HG03280 (cell line): ENCODE measurements around the gene DENND6A.
"Not testable (repeated sequence)": the region's sequence is repeated elsewhere in the genome, so short reads cannot be mapped to it uniquely, and the experiment has no call there.

ENCODE experiments used
- ATAC-seq: cut with Tn5 transposase; IDR thresholded peaks from one replicate; pipeline ENCODE4 v1.9.1; 2021; ENCODE audit warnings: mild to moderate bottlenecking, moderate library complexity; ENCODE audit not compliant: unreplicated experiment

DENND6A gene

DNA sequence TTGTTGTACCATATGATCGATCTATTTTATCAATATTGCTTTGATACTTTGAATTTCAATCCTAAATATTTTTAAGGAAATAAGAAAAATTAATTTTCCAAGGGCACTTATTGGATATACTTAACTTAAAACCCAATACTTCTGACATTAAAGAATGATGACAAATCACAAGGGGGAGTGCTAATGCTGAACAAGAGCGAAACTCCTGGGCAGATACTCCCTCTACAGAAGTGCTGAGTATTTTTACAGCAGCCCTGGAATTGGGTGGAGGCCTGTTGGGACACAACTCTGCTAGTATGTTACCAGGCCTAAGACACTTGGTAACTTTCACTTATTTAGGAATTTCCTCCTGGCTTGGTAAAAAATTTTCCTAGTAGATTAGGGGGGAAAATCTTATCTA lies 46.2 kb downstream of the DENND6A start:
- ATAC-seq, result no peak

DNA sequence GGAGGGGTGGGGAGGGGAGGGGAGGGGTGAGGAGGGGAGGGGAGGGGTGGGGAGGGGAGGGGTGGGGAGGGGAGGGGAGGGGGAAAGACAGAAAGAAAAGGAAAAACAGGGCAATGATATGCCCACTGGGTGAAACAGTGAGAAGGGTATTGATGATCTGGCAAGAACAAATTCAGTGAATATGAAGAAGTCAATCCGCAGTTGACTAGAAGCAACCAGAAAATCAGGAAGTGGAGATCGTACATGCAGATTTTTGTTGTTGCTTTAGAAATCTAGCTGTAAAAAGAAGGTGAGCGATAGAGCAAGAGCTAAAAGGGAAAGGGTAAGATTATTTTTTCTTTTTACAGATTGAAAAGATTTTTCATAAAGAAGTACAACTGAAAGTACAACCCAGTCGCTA lies 48.1 kb downstream of the DENND6A start:
- no peak for ATAC-seq

GRCh38 chr3:57637391-57637790 lies 55.5 kb downstream of the DENND6A start:
- ATAC-seq, result no peak

DNA sequence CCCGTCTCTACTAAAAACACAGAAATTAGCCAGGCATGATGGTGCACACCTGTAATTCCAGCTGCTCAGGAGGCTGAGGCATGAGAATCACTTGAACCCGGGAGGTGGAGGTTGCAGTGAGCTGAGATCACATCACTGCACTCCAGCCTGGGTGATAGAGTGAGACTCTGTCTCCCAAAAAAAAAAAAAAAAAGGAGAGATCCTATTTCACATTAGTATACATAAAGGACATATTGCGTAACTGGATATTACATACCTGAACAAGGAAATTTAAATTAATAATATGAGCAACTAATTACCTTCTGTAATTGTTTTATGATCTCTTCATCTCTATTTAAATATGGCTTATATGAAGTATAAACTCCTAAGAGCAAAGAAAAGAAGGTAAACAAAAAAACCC lies 58.6 kb downstream of the DENND6A start:
- ATAC-seq, result not testable (repeated sequence)

- ATAC-seq, result no peak
Observed at GRCh38 chr3:57627976-57628375, 64.9 kb downstream of the DENND6A start.

DNA sequence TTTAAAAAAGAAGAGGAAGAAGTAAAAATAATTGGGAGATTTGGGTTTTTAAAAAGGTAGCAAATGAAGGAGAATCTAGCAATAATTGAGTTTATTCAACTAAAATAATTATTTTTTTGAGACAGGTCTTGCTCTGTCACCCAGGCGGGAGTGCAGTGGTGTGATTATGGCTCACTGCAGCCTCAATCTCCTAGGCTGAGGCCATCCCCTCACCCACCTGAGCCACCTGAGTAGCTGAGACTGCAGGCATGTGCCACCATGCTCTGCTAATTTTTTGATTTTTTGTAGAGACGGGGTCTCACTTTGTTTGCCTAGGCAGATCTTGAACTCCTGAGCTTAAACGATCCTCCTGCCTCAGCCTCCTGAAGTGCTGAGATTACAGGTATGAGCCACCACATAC lies 68.1 kb downstream of the DENND6A start:
- ATAC-seq, result no peak

- ATAC-seq, result no peak
Observed at GRCh38 chr3:57622362-57622761, 70.5 kb downstream of the DENND6A start.

DNA sequence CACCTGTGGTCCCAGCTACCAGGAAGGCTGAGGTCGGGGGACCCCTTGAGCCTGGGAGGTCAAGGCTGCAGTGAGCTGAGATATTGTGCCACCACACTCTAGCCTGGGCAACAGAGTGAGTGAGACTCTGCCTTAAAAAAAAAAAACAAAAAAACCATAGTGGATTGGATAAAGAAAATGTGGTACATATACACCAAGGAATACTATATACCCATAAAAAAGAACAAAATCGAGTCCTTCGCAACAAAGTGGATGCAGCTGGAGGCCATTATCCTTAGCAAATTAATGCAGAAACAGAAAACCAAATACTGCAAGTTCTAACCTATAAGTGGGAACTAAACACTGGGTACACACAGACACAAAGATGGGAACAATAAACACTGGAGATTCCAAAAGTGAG lies 75.1 kb downstream of the DENND6A start:
- ATAC-seq, result no peak

DNA sequence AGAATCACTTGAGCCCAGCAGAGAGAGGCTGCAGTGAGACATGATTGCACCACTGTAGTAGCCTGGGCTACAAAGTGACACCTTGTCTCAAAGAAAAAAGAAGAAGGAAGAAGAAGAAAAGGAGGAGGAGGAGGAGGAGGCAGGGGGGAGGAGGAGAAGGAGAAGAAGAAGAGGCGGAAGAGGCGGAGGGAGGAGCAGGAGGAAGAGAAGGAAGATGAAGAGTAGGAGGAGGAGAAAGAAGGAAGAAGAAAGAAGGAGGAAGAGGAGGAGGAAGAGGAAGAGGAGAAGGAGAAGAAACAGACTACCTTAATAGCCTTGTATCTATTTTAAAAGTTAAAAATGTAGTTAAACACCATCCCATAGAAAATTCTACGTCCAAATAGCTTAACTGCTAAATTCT lies 76.6 kb downstream of the DENND6A start:
- ATAC-seq, result no peak

DNA sequence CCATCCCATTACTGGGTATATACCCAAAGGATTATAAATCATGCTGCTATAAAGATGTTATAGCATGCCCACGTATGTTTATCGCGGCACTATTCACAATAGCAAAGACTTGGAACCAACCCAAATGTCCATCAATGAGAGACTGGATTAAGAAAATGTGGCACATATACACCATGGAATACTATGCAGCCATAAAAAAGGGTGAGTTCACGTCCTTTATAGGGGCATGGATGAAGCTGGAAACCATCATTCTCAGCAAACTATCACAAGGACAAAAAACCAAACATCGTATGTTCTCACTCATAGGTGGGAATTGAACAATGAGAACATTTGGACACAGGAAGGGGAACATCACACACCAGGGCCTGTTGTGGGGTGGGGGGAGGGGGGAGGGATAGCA lies 81.0 kb downstream of the DENND6A start:
- ATAC-seq, result not testable (repeated sequence)

DNA sequence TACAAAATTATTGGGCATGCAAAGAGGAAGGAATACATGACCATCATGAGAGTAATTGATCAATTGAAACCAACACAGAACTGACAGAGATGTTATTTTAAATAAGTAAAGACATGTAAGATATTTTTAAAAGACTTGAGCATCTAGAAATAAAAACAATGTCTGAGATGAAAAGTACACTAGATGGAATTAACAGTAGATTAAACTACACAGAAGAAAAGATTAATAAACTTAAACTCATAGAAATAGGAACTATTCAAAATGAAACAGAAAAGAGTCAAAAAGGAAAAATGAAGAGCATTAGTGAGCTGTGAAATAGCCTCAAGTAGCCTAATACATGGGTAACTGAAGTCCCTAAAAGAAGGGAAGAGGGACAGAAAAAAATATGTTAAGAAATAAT lies 87.2 kb downstream of the DENND6A start:
- no peak for ATAC-seq

- no peak for ATAC-seq
Observed at GRCh38 chr3:57604971-57605370, 87.9 kb downstream of the DENND6A start.

DNA sequence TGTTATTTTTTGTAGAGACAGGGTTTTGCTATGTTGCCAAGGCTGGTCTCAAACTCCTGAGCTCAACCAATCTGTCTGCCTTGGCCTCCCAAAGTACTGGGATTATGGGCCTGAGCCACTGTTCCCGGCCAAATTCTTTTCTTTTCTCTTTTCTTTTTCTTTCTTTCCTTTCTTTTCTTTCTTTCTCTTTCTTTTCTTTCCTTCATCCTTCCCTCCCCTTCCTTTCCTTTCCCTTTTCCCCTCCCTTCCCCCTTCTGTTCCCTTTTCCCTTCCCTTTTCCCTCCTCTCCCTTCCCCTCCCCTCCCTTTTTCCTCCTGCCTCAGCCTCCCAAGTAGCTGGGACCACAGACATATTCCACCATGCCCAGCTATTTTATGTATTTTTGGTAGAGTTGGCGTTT lies 92.7 kb downstream of the DENND6A start:
- ATAC-seq, result no peak

DNA sequence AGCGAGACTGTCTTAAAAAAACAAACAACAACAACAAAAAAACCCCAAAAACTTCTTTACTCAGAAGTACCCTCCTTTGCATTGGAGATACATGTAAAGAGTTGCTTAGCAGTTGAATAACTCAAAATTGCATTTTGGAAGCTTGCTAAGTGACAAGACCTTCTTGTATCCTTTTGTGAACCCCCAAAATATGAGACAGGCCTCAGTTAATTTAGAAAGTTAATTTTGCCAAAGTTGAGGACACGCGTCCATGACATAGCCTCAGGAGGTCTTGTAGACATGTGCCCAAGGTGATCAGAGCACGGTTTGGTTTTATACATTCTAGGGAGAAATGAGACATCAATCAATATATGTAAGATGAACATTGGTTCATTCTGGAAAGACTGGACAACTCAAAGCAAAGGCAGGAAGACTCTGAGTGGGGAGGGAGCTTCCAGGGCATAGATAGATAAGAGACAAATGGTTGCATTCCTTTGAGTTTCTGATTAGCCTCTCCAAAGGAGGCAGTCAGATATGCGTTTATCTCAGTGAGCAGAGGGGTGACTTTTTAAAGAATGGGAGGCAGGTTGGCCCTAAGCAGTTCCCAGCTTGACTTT lies 94.0 kb downstream of the DENND6A start:
- no peak for ATAC-seq

- peak; percentile 92 for ATAC-seq
Observed at GRCh38 chr3:57597127-57597923, 95.6 kb downstream of the DENND6A start, which contains the start of gene ARF4. TSS of gene ARF4 (minus strand) at chr3:57597344. CDS start at chr3:57597140, 204 bp downstream.

DNA sequence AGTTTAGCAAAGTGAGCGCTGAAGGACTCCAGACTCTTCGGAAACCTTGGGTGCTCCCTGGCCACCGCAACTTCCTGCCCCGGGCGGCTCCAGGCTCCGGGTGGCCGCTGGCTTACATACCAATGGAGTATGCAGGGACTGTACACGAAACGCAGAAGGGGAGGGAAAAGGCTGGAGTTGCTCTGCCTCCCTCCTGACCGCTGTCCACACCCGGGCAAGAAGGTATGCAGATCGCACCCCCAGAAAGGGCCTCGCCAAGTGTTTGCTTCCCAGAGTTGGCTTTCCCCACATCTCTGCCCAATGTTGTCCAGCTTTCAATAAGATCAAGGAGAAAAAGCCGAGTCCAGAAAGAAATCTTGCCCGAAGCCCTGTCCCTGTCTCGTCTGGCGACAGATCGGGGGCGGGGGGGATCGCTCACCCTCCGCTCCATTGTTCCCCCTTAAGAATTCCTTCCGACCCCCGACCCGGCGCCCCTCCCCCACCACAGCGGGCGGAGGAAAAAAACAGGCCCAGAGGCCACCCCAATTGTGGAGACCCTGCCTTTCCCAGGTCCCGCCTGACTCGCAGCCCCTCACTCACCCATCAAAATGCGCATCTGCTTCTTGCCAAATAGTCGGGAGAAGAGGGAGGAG lies 96.3 kb downstream of the DENND6A start:
- peak; percentile 2 for ATAC-seq

GRCh38 chr3:57594576-57594975 lies 98.3 kb downstream of the DENND6A start:
- no peak for ATAC-seq

- no peak for ATAC-seq
Observed at GRCh38 chr3:57594144-57594543, 98.7 kb downstream of the DENND6A start.

GRCh38 chr3:57592306-57592705 lies 100.6 kb downstream of the DENND6A start:
- no peak for ATAC-seq

GRCh38 chr3:57587905-57588304 lies 105.0 kb downstream of the DENND6A start:
- no peak for ATAC-seq

- ATAC-seq, result no peak
Observed at GRCh38 chr3:57586778-57587177, 106.1 kb downstream of the DENND6A start.

- ATAC-seq, result no peak
Observed at GRCh38 chr3:57583544-57583943, 109.3 kb downstream of the DENND6A start.
